ENCODE data around the gene AADACL2.
"Not testable (repeated sequence)": the region's sequence is repeated elsewhere in the genome, so short reads cannot be mapped to it uniquely, and the experiment has no call there.

The AADACL2 gene

DNA sequence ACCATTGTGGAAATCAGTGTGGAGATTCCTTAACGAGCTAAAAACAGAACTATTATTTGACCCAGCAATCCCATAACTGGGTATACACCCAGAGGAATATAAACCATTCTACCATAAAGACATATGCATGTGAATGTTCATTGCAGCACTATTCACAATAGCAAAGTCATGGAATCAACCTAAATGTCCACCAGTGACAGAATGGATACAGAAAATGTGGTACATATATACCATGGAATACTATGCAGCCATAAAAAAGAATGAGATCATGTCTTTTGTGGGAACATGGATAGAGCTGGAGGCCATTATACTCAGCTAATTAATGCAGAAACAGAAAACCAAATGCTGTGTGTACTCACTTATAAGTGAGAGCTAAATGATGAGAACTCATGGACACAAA is 31.0 kb downstream of the AADACL2 start:
- in situ Hi-C loops (cut with HindIII; ENCODE audit: low sequenced_read_pairs) = not testable (repeated sequence)

DNA sequence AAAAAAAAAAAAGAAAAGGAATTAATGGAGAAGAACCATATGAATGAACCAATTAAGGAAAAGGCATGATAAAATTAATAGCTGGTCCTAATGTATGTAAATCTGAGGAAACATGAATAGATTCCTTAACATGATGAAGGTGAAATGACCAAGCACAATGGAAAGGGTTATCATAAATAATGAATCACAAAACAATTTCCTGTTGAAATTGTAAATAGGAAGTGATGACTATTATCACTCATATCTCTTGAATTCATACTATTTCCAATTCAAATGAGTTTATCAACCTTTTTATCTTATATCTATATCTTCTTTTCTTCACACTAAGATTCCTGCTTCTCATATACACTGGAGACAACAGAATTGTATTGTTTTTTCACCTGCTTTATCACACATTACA is 32.0 kb downstream of the AADACL2 start:
- in situ Hi-C loops (cut with HindIII; ENCODE audit: low sequenced_read_pairs) = no loop called here

DNA sequence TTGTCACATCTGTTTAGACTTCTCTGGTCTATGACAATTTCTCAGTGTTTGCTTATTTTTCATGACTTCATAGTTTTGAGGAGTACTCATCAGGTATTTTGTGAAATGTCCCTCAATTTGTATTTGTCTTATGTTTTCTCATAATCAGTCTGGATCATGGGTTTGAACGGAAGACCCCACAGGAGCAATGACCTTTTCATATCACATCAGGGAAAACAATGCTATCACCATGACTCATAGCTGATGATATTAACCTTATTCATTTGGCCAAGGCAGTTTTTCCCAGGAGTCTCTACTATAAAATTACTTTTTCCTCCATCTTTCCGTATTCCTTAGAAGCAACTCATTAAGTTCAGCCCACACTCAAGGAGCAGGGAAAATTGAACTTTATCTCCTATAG is 32.7 kb downstream of the AADACL2 start:
- in situ Hi-C loops (cut with HindIII; ENCODE audit: low sequenced_read_pairs) = no loop called here

DNA sequence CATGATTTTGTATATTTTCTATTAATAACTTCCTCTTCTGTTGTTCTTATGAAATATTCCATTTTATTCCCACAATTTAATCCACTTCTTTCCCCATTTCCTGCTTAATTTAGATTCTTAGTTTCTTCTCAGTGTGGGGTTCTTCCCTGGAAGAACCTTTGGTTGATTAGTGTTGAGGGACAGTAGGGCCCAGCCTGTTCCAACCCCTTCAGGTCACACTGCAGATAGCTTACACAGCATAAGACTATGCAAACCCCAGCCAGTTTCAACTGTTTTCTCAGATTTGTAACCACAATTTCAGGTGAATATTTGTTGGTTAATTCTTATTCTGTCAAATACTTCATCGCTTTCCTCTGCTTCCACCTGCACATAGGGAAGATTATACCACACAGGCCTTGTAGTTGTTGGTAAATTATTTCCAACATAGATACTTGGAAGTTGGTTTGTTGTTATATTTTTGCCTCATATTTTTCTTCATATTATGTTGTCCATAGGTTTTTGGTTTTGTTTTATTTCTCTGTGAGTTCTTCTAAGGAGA is 34.7 kb downstream of the AADACL2 start:
- in situ Hi-C loops (cut with HindIII; ENCODE audit: low sequenced_read_pairs) = no loop called here

DNA sequence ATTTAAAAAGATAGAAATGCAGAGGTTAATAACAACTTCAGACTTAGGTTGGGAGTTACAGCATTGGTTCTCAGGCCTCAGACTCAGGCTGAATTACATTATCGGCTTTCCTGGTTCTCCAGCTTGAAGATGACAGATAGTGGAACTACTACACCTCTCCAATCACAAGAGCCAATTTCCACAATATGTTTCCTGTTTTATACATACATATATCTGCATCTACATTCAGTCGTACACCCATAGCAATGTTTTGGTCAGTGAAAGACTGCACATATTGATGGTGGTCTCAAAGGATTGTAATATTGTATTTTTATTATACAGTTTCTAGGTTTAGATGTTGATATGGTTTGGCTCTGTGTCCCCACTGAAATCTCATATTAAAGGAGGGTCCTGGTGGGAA is 35.4 kb downstream of the AADACL2 start:
- in situ Hi-C loops (cut with HindIII; ENCODE audit: low sequenced_read_pairs) = no loop called here

DNA sequence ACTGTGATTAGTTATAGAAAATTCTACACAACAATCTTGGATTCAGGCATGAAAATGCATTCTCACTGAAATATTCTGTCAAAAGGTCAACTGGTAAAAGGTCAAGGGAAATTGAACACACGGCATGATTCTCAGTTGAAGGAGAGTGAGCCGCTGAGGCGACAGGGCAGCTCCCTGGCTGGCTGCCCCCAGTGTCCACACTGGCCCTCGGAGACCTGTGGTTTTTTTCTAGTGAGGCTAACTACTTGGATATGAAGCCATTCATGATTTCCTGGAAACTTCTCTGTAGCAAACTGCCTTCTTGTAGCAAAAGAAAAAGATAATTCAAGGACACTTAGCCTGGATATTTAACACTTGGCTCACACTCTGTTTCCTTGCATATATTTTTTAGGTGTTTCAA is 37.2 kb downstream of the AADACL2 start:
- in situ Hi-C loops (cut with HindIII; ENCODE audit: low sequenced_read_pairs) = no loop called here

DNA sequence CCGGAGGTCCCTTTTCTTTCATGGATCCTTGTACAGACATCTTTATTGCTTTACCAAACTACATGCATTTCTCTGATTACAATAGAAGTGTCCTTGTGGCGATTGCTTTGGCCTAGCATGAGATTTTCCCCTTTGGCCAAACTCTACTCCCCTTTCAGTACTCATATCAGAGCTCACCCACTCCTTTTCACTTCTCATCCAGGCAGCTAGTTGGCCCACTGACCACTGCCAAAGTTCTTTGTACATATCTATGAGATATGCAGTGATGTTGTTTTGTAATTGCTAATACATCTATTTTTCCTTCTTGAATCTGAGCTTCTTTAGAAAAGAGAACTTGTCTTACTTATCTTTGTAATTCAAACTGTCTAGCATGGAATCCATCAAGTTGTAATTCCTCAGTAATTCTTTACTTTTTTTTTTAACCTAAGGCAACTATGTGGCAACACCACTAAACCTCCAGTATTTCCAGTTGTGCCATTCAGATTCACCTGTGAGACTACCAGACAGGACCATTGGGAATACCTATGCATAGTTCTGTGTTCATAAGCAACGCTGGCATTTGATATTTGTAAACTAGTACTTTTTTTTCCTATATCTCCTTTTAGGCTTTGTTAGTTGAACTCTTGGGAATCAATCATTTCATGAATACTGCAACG is 39.2 kb downstream of the AADACL2 start:
- in situ Hi-C loops (cut with HindIII; ENCODE audit: low sequenced_read_pairs) = no loop called here

DNA sequence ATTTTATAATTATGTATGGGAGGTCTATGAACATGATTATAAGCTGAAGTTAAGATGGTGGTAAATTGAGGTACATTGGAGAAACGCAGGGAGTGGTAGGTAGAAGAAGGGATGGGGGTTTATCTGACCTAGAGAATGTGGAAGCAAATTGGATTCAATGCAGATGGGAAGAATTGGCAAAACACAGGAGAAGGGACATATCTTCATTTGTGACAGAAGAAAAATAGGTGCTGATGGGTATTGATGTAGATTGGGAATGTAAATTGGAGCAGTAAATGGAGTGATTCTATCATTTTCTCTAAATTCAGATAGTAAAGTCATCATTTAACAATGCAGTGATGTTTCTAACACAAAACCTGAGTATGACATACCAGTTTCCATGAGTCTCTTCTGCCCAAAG is 40.5 kb downstream of the AADACL2 start:
- in situ Hi-C loops (cut with HindIII; ENCODE audit: low sequenced_read_pairs) = no loop called here

DNA sequence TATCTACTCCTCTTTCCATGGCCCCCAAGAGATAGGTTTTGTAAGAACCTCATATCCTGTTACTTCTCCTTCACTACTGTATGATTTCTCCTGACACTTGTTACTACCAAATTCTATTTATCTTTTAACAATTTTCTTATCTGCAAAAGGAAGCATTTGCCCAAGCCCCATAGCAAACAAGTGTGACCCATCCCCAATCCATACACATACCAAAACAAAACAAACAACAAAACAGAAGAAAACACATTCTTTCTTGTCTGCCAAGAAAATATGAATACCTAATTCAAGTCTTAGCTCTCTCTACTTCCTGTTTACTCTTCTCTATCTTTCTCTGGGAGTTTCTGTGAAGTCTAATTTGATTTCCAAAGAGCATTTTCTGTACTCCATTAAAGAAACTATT is 41.2 kb downstream of the AADACL2 start:
- in situ Hi-C loops (cut with HindIII; ENCODE audit: low sequenced_read_pairs) = loop anchor here (25.0 kb wide), 1 partner anchor 862 kb away; no protein-coding TSS in a partner anchor

DNA sequence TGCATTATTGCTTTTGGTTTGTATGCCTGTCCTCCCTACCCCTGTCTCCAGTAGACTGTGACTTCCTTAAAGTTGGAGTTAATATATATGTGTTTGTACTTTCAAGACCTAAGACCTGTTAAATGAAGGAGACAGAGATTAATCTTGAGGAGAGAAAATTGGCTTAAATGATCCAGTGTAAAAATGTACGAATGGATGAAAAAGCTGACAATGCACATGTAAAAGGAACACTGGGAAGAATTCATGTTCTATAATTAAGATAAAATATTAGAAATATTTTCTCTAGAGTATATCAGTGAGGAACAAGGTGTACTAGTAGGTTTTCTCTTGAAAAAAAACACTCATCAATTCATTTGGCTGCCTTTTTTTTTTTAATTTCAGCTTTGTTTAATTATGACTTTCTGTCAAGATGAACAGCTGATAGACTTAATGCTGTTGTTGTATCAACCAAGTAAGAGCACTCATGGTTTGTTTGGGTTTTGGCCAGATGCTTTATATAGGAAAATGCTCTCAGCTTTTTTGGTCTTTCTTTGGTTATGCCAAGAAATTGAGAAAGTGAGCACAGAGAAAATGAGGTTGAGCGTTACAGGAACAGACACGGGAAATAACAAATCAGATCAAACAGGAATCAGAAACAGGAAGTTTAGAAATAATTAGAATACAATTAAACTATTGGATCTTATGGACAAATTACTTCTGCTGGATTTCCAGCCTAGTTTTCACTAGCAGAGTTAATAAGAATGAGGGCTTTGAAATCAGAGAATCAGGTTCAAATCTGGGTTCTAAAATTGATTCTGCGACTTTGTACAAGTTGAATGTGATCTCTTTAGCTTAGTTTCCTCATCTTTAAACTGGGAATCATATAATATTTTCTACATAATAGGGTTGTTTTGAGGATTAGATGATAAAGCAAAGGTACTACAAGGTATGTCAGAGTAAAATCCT is 41.9 kb downstream of the AADACL2 start:
- in situ Hi-C loops (cut with HindIII; ENCODE audit: low sequenced_read_pairs) = loop anchor here (25.0 kb wide), 1 partner anchor 862 kb away; no protein-coding TSS in a partner anchor

DNA sequence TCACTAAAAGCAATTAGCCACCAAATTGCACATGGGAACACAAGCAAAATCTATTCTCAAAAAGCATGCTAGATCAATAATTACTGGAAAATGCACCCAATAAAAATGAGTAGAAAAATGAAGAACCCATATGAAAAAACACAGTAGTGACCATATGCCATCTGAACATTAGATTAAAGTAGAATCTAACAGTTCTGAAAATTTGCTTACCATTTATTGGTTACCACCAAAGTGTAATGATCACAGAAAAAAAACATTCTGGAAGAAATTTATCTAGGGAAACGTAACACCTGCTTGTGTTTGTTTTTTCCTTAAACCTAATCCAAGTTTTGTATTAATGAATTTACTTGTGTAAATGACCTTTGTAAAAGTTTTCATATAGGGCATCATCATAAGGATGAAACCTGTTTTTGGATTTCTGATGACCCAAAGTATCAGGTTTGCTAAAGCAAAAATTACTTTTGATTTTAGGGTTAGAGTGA is 42.6 kb downstream of the AADACL2 start:
- in situ Hi-C loops (cut with HindIII; ENCODE audit: low sequenced_read_pairs) = loop anchor here (25.0 kb wide), 1 partner anchor 861 kb away; no protein-coding TSS in a partner anchor

DNA sequence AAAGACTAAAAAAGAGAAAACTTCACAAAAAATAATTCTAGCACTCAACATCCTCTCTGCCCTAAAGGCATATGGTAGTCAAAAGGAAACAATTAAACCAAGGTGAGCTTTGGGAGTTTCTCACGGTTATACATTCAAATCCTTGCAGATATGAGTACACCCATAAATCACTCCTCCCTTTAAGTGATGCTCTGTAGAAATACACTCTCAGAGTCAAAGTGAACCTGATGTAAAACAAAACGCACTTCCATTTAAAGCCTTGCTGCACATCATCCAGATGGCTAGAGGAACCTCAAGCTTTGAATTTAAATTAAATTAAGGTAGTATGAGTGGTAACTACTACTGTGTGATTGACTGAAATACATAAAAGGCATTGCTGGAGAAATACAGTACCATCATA is 44.2 kb downstream of the AADACL2 start:
- in situ Hi-C loops (cut with HindIII; ENCODE audit: low sequenced_read_pairs) = loop anchor here (25.0 kb wide), 1 partner anchor 859 kb away; no protein-coding TSS in a partner anchor

DNA sequence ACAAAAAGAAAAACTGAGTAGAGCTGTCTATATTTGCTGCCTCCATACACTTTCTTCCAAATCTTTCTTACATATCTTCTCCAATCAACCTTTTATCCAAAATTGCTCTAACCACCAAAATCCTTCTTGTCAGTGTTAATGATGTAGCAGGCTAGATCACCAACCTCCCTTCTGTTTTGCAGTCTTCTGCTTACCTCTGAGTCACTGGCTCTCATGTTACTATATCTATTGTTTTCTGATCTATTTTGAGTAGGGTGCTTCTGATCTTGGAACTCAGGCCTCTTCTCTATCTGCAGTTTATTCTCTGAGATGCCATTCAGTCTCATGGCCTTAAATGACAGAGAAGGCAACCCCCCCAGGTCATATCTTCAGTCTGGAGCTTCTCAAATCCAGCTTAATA is 53.9 kb downstream of the AADACL2 start:
- in situ Hi-C loops (cut with HindIII; ENCODE audit: low sequenced_read_pairs) = loop anchor here (25.0 kb wide), 1 partner anchor 850 kb away; no protein-coding TSS in a partner anchor

DNA sequence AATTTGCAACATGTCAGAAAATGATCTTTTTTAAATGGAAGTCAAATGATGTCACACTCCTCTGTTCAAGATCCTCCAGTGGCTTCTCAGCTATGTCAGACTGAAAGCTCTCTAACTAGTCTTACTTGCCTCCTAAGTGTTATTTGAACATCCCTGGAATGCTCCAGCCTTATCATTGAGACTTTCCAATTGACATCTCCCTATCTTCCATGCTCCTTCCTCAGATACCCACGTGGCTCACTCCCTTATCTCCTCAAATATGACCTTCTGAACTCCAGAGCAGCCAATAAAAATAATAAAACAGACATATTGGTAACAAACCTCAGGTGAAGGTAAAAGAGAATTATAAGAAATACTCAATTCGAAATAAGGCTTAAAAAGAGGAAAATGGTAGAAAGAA is 54.7 kb downstream of the AADACL2 start:
- in situ Hi-C loops (cut with HindIII; ENCODE audit: low sequenced_read_pairs) = loop anchor here (25.0 kb wide), 1 partner anchor 849 kb away; no protein-coding TSS in a partner anchor

DNA sequence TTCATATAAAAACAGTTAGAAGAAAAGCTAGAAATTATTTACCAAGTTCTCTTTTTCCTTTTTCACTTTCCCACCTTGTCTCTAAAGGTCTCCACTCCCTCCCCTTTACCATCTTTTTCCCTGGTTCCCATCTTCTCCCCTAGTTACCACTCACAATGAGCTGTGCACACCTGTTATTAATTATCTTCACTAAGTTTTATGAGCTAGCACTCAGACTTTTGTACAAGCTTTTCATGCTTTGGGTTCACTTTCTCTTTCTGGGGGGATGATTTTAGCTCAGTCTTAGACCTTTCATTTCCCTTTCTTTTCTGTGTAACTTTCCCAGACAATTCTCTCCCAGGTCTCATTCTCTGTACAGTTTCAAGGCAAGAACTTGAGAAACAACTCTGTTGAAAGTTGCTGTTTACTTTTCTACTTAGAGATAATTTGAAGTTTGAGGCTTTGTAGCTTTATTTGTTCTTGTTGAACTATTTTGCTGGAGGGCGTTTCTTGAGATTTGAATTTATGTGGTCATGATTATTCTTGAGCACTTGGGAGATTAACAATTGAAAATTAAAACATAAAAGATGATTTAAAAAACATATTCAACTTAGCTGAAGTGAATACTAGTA is 56.2 kb downstream of the AADACL2 start:
- in situ Hi-C loops (cut with HindIII; ENCODE audit: low sequenced_read_pairs) = loop anchor here (25.0 kb wide), 1 partner anchor 847 kb away; no protein-coding TSS in a partner anchor

DNA sequence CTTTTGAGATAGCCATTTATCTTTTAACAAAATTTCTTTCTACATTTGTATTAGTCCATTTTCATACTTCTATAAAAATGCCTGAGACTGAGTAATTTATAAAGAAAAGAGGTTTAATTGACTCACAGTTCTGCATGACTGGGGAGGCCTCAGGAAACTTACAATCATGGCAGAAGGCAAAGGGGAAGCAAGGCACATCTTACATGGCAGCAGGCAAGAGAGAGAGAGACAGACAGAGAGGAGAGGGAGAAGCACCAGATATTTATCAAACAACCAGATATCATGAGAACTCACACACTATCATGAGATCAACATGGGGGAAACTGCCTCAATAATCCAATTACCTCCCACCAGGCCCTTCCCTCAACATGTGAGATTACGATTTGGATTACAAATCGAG is 57.0 kb downstream of the AADACL2 start:
- in situ Hi-C loops (cut with HindIII; ENCODE audit: low sequenced_read_pairs) = loop anchor here (25.0 kb wide), 1 partner anchor 847 kb away; no protein-coding TSS in a partner anchor

DNA sequence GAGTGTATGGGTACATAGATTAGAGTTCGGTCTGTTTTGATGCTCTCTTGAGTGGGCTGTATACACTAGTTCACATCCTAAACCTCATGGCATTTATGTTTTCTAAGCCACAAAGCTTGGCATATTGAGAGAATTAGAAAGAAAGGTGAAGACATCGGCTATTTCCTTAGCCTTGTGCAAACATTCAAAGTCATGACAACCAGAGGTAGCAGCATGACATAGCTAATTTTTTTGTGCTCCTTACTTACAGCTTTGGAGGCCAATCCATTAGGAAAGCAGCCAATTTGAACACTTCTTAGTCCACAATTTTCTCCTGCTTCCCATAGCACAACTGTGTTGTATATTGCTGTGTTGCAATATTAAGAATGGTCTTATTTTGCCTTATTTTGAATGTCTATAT is 58.7 kb downstream of the AADACL2 start:
- in situ Hi-C loops (cut with HindIII; ENCODE audit: low sequenced_read_pairs) = loop anchor here (25.0 kb wide), 1 partner anchor 845 kb away; no protein-coding TSS in a partner anchor

DNA sequence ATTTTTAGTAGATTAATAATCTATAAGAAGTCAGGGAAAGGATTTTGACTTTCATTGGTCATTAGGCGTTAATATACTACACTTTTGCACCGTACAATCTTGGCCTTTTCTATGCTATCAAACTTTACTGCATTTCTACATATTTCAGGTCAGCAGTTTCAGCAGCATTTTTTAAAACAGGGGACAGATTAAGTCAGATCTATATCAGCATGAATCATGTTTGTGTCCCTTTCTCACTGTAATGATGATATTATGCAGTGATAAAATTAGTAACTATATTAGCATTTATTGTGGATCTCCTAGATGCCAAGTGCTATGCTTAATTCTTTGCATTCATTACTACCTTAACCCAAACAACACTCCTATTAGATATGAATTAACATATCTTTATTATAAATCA is 59.9 kb downstream of the AADACL2 start:
- in situ Hi-C loops (cut with HindIII; ENCODE audit: low sequenced_read_pairs) = loop anchor here (25.0 kb wide), 1 partner anchor 844 kb away; no protein-coding TSS in a partner anchor

DNA sequence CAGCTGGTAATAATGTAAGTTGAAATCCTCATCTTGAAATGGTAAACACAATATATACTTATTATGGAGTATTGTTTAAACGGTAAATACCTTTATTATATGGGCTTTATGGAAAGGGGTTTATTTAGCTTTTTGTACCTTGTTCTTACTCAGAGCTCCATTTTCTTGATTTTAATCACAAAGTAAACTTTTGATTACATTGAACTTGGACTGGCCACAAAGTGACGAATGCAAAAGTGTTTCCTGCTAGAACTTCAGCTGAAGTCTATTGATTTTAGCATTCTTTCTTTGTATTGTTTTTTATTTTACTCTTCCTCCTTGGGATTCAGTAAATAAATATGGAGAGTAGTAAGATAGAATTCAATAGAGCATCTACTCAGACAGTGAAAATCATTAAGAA is 60.4 kb downstream of the AADACL2 start:
- in situ Hi-C loops (cut with HindIII; ENCODE audit: low sequenced_read_pairs) = loop anchor here (25.0 kb wide), 1 partner anchor 843 kb away; no protein-coding TSS in a partner anchor

DNA sequence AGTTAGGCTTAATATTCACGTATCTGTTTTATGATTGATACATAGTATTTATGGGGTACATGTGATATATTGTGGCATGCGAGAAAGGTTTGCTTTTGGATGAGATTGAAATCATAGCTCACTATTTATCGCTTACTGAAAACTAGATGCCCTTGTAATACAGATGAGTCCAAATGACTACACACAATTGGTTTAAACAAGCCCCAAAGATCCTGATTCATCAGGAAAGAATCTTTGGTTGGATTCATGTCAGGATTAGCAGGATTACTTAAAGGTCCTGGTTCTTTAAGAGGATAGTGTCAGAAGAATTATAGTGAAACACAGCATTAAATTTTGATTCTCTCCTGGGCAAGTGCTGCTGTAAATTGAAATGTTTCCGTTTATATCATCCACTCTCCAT is 61.5 kb downstream of the AADACL2 start:
- in situ Hi-C loops (cut with HindIII; ENCODE audit: low sequenced_read_pairs) = loop anchor here (25.0 kb wide), 1 partner anchor 842 kb away; no protein-coding TSS in a partner anchor
